ENCODE results near the gene SHISA2.

SHISA2 gene

GRCh38 chr13:26007261-26008125 lies 44.3 kb downstream of the SHISA2 start:
- H2BK5ac ChIP-seq (ENCODE audit: low read depth, low read length, poor library complexity) = no peak overlapping the region
- no peaks in the 10 kb centered on the region for H3K9me3 ChIP-seq (ENCODE audit: insufficient read depth, low read depth, low read length)
- no peak overlapping the region for H4K8ac ChIP-seq (ENCODE audit: low read depth, low read length)
- no peaks in the 10 kb centered on the region for H3K79me1 ChIP-seq (ENCODE audit: low read length)
- no peak overlapping the region for H3K4me2 ChIP-seq (ENCODE audit: low read length)
- no peaks in the 10 kb centered on the region for H3K27me3 ChIP-seq (ENCODE audit: insufficient read depth, low read length)
- H3K23ac ChIP-seq (ENCODE audit: low read length) = no peak overlapping the region
- no peaks in the 10 kb centered on the region for H3K36me3 ChIP-seq (ENCODE audit: control insufficient read depth in 1 of 2, insufficient read depth in 2 of 2, low read length in 2 of 2)
- no peak overlapping the region for H2AFZ ChIP-seq (ENCODE audit: insufficient read depth, low read length, poor library complexity)
- no peak overlapping the region for H3K14ac ChIP-seq (ENCODE audit: low read length)
- H4K12ac ChIP-seq (ENCODE audit: low read depth, low read length) = no peak overlapping the region
- WGBS (ENCODE audit: extremely low coverage, insufficient coverage, insufficient read length) = no CpG with 5 or more reads among the region's 1 CpG
- H3K4me3 ChIP-seq (ENCODE audit: low read depth, low read length) = no peak overlapping the region
- H3K18ac ChIP-seq (ENCODE audit: low read length) = no peak overlapping the region
- no peak overlapping the region for H2AK5ac ChIP-seq (ENCODE audit: low read length)
- no peaks in the 10 kb centered on the region for H3K79me2 ChIP-seq (ENCODE audit: control insufficient read depth, insufficient read depth, low read length, poor library complexity)
- H2BK120ac ChIP-seq (ENCODE audit: insufficient read depth, low read length, poor library complexity) = no peak overlapping the region
- DNase-seq = peak in 1 of 2 donors; percentile 1
- no peak overlapping the region for H3K4ac ChIP-seq (ENCODE audit: low read depth, low read length)
- H2BK12ac ChIP-seq (ENCODE audit: low read length) = no peak overlapping the region
- H3K27ac ChIP-seq (ENCODE audit: low read depth, low read length) = no peak overlapping the region
- H3K4me1 ChIP-seq (ENCODE audit: control insufficient read depth in 1 of 2, insufficient read depth in 2 of 2, low read length in 2 of 2) = no peaks in the 10 kb centered on the region
- no peak overlapping the region for H3K9ac ChIP-seq (ENCODE audit: low read length)
- H4K91ac ChIP-seq (ENCODE audit: low read depth, low read length) = no peak overlapping the region
